NCI-H82 (cell line): ENCODE data around the gene SS18L1.

ENCODE experiments used
- DNase-seq: peaks from one replicate; lab custom pipeline; 2025; lab: John Stamatoyannopoulos, UW

The SS18L1 gene

DNA sequence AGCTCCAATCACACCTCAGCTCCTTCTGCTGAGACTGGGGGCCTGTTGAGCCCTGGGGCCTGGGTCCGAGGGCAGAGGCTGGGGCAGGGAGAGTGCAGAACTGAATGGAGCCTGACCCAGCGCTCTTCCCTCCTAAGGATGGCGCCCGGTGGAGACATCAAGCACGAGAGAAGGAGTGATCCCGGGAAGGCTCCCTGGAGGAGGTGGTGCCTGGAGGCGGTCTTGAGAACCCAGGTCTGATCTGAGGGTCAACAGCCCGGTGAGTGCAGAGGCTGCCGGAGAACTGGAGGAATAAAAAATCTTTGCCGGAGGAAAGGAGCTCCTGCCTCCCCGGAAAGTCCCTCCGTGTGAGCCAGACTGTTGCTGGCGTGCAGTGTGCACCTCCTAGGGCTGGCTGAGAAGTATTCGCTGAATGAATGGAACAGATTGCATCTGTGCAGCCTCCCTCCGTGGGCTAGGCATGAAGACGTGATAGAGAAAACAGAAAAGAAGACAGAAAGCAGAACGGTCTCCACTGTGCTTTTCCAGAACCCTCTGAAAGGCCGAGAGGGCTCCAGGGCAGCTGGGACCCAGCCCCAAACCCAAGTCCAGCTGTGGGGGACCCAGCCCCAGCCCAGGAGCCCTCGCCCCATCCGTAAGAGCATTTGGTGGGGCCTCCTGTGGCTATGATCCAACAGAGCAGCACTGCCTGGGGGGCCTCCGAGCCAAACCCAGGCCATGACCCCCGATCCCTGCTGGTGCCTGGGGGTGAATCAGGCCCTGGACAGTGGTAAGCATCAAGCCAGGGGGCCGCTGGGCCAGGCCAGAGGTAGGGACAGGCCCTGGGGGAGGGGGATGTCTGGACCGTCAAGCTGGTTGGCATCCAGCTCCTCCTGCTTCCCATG lies 83.4 kb downstream of the SS18L1 start:
- DNase-seq: no peak

DNA sequence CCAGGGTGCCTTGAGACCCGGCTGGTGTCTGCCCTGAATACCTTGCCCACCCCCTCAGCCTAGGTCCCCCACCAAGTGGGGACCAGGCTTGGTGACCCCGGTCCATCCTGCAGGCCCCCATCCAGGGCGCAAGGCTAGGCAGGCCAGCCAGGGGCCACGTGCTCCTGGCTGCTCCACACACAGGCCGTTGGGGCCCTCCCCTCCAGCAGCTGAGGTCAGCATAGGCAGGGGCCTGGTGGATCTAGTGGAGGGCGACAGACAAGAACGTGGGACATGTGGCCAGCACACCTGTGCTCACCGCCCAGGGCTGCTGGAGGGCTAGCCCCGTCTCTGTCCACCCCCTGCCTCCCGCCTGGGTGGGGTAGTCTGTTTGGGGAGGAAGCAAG lies 84.0 kb downstream of the SS18L1 start:
- DNase-seq: no peak

DNA sequence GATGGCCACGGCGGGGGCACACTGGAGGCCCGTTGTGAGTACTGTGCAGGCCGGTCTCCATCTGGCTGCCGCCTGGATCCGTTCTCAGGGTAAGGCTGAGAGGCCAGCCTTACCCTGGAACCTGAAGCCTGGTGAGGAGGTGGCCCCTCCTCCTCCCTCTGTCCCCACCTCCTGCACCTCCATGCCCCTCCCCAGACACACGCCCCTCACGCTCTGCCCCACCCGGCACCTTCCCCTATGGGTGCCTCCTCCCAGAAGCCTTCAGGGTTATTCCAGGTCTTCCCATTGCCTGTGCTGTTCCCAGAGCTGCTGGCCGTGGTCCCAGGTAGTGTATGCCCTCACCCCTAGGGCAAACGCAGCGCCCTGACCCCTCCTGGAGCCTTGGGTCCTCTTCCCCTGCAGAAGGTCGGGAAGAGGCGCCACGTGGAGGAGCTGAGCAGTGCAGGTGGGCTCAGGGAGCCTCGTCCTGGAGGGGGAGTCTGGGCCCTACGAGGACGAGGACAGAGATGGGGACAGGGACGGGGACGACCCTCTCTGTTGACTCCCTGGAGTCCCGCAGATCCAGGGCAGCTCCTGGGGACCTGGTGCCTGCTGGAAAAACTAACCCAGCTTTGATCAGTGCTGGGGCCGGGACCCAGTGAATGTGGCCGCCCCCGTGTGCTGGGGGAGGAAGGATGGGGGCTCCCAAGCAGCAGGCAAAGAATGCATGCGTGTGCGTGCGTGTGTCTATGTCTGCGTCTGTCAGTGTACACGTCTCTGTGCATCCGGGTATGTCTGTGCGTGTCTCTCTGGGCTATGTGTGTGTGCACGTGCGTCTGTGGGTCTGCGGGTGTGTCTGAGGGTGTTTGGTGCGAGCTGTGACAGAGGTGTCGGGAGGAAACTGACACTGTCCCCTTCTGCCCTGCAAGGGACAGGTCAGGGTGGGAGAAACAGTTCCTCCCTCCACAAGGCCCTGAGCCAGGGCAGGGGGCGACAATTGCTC lies 84.7 kb downstream of the SS18L1 start:
- peak; percentile 64 for DNase-seq

DNA sequence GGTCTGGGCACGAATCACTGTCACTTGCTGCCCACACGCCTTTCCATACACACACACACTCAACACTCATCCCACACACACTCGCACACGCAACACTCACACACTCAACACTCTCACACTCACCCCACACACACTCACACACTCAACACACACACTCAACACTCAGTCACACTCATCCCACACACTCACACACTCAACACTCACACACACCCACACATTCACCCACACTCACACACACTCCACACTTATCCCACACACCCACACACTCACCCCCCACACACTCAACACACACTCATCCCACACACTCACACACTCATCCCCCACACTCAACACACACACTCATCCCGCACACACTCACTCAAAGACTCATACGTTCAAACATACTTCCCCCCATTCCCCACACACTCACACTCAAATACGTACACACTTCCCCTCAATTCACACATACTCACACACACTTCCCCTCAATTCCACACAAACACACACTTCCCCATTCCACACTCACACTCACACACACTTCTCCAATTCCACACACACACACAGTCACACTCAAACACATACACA lies 85.5 kb downstream of the SS18L1 start:
- no peak for DNase-seq

DNA sequence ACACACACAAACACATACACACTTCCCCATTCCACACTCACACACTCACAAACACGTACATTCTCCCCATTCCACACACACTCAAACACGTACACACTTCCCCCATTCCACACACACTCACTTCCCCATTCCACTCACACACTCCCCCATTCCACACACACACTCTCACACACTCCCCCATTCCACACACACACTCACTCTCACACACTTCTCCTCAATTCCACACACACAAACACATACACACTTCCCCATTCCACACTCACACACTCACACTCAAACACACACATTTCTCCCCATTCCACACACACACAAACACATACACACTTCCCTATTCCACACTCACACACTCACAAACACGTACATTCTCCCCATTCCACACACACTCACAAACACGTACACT lies 86.1 kb downstream of the SS18L1 start:
- no peak for DNase-seq

DNA sequence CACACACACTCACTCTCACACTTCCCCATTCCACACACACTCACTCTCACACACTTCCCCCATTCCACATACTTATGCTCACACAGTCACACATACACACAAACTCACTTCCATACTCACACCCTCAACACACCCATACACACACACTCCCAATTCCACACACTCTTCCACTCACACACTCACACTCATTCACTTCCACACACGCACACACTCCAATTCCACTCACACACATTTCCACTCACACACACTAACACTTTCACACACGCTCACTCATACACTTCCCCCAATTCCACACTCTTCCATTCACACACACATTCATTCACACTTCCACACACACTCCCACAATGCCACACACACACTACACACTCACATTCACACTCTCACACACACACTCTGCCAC lies 86.7 kb downstream of the SS18L1 start:
- DNase-seq: no peak

DNA sequence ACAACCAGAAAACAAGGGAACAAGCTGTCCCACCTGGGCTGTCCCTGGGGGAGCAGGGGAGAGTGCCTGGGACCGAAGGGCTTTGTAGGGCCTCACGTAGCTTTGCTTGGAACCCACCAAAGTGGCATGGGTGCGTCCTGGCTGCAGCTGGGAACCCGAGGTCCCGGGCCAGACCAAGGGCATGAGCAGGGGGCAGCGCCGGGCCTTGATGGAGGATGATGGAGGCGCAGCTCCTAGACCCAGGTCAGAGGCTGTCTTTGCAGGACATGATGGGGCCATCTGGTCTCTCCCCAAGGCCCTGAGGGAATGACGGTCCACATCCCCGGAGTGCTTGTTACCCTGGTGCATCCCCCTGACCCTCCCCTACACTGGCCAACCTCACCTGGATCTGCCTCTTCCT lies 87.1 kb downstream of the SS18L1 start:
- DNase-seq: no peak

DNA sequence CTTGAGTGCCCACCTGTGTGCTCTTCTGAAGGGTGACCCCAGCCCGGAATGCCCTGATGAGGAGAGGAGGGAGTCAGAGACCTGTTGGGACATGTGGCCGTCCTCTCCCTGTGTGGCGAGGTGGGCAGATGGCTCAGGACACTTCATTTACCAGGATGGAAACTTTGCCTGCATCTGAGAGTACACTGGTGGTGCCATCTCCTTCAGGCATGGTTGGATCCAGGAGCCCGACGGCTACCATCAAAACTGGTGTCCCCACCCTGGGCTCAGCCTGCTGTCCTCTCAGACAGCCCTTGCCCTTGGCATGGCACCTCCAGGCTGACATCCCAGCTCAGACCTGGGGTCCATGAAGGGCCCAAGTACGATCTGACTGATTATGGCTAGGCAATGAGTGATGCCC lies 87.7 kb downstream of the SS18L1 start:
- DNase-seq: no peak
